Stimulated activated memory B cell treated with anti-CD40 and anti-IgM and Interleukin-4, amounts not matched to agents 10 μg/mL and 1 μg/mL and 100 μg/mL, for 72 hours (primary cell): ENCODE measurements around the gene GLIS2.

ENCODE experiments used
- ATAC-seq: fragments of 150-1000 bp; cut with Tn5 transposase; 2 replicates; pipeline ENCODE4 v1.10.0; 2021
- H3K27ac Mint-ChIP-seq: one replicate; pipeline ENCODE4 v1.8.0; 2022; ENCODE audit warnings: mild to moderate bottlenecking, mixed read lengths
- H3K27me3 Mint-ChIP-seq: one replicate; pipeline ENCODE4 v1.8.0; 2022; ENCODE audit warnings: mixed read lengths
- H3K36me3 Mint-ChIP-seq: one replicate; pipeline ENCODE4 v1.8.0; 2022; ENCODE audit warnings: mixed read lengths
- H3K4me1 Mint-ChIP-seq: one replicate; pipeline ENCODE4 v1.8.0; 2022; ENCODE audit warnings: mixed read lengths
- H3K4me3 Mint-ChIP-seq: one replicate; pipeline ENCODE4 v1.8.0; 2022; ENCODE audit warnings: mild to moderate bottlenecking, moderate library complexity, mixed read lengths
- H3K9me3 Mint-ChIP-seq: one replicate; pipeline ENCODE4 v1.8.0; 2022; ENCODE audit warnings: mixed read lengths

The GLIS2 gene

GRCh38 chr16:4290236-4290830, 25.5 kb upstream of the GLIS2 start:
- Mint-ChIP-seq H3K36me3 (no peaks in the 10 kb centered on the region), H3K9me3 (no peaks in the 10 kb centered on the region), H3K4me1 (peaks cover 24% of the 10 kb centered on the region), H3K4me3 (no peak overlapping the region), H3K27ac (no peak overlapping the region), H3K27me3 (peaks cover 67% of the 10 kb centered on the region)
- ATAC-seq: no peak

DNA sequence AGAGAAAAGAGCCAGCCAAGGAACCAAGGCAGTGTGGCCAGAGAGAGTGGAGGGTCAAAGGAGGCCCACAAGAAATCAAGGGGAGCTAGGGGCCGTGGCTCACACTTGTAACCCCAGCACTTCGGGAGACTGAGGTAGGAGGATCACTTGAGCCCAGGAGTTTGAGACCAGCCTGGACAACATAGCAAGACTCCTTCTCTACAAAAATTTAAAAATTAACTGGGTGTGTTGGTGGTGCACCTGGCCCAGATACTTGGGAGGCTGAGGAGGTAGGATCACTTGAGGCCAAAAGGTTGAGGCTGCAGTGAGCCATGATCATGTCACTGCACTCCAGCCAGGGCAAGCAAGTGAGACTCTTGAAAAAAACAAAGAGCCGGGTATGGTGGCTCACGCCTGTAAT, 24.2 kb upstream of the GLIS2 start:
- H3K36me3 Mint-ChIP-seq: no peaks in the 10 kb centered on the region
- H3K27me3 Mint-ChIP-seq: peaks cover 58% of the 10 kb centered on the region
- no peak overlapping the region for H3K4me3 Mint-ChIP-seq

GRCh38 chr16:4293181-4293716, 22.6 kb upstream of the GLIS2 start:
- Mint-ChIP-seq H3K4me3 (no peak overlapping the region), H3K9me3 (no peaks in the 10 kb centered on the region), H3K27ac (no peak overlapping the region), H3K36me3 (no peaks in the 10 kb centered on the region), H3K4me1 (peaks cover 22% of the 10 kb centered on the region), H3K27me3 (peaks cover 49% of the 10 kb centered on the region)
- no peak for ATAC-seq

More for the DNA sequence above, 24.2 kb upstream of the GLIS2 start:
- Mint-ChIP-seq H3K9me3 (no peaks in the 10 kb centered on the region), H3K4me1 (peaks cover 24% of the 10 kb centered on the region), H3K27ac (no peak overlapping the region)
- ATAC-seq: no peak

DNA sequence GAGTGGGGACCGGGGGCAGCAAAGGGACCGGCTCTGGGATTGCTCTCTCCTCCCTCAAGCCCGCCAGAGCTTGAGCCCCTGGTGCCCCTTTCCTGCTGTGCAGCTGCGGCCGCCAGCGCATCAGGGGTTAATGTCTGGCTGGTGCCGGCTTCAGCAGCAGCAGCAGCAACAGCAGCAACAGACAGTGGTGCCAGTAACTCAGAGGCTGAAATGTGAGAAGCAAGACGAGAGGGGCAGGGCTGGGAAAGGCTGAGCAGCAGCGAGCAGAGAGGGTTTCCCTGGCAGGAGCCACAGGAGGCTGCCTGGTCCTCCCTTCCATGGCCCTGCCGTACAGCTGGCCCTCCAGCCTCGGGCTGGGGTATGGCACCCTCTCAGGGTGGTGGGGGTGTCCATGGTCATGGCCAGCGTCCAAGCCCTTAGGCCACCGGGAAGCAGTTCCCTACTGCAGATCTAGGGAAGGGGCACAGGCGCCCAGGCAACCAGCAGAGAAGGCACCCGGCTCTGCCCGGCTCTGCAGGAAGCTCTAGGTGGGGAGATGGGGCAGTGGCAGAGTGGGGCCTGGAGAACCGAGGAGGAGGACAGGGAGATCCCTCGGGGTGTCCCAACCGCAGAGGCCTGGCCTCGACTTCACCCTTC, 21.9 kb upstream of the GLIS2 start:
- no peak overlapping the region for H3K27ac Mint-ChIP-seq
- H3K4me1 Mint-ChIP-seq: peaks cover 17% of the 10 kb centered on the region
- H3K9me3 Mint-ChIP-seq: no peaks in the 10 kb centered on the region
- H3K4me3 Mint-ChIP-seq: no peak overlapping the region
- H3K27me3 Mint-ChIP-seq: peaks cover 42% of the 10 kb centered on the region
- no peak for ATAC-seq
- H3K36me3 Mint-ChIP-seq: no peaks in the 10 kb centered on the region

DNA sequence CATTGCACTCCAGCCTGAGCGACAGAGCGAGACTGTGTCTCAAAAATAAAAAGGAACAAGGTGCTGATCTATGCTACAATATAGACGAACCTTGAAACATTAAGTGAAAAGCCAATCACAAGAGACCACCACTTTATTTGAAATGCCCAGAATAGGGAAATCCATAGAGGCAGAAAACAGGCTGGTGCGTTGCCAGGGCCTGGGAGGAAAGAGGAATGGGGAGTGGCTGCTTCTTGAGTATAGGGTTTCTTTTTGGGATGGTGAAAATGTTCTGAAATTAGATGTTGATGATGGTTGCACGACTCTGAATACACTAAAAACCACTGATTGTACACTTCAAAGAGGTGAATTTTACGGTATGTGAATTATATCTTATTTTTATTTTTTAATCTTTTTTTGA, 20.3 kb upstream of the GLIS2 start:
- peaks cover 36% of the 10 kb centered on the region for H3K27me3 Mint-ChIP-seq
- H3K36me3 Mint-ChIP-seq: no peaks in the 10 kb centered on the region
- H3K9me3 Mint-ChIP-seq: no peaks in the 10 kb centered on the region
- no peak overlapping the region for H3K27ac Mint-ChIP-seq
- H3K4me3 Mint-ChIP-seq: no peak overlapping the region
- H3K4me1 Mint-ChIP-seq: peaks cover 13% of the 10 kb centered on the region
- no peak for ATAC-seq

DNA sequence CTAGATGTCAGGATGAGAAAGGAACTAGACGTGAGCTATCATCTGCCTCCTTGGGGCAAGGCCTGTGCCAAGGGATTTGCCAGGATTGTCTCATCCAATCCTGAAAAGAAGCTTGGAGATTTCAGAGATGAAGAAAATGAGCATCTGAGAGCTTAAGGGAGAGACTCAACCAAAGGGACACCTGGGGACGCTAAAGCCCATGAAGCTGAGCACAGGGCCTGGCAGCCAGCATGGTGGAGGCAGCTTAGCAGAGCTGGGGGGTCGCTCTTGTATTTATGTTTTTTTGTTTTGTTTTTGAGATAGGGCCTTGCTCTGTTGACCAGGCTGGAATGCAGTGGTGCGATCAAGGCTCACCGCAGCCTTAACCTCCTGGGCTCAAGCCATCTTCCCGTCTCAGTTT, 18.4 kb upstream of the GLIS2 start:
- Mint-ChIP-seq H3K27ac (no peak overlapping the region), H3K4me3 (no peak overlapping the region), H3K9me3 (no peaks in the 10 kb centered on the region), H3K4me1 (peaks cover 11% of the 10 kb centered on the region), H3K36me3 (peaks cover 10% of the 10 kb centered on the region), H3K27me3 (peaks cover 17% of the 10 kb centered on the region)
- no peak for ATAC-seq

DNA sequence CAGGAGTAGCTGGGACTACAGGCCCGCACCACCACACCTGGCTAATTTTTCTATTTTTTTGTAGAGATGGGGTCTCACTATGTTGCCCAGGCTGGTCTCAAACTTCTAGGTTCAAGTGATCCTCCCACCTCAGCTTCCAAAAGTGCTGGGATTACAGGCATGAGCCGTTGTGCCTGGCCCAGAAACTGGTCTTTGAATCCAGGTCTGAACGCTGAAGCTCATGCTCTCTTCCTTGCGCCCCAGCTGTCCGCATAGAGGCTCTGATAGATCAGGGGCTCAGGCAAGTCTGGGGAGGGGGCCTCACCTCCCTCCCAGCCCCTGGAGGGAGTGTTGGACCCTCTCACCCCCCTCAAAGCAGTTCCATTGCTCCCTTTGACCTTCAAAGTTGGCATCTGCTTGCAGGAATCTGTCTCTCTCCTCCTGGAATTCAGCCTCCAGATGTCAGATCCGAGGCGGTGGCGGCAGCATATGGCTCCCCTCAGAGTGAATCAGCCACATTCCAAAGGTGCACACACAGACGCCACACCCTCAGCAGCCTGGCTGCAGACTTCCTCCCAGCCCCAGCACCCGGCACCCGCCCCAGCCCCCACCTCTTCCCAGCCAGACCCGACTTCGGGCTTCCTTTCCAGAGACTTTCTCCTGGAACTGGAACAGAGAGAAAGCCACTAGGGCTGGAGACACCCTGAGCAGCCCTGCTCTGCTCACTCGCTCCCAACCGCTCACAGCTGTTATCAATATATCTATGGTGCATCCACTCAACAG, 16.9 kb upstream of the GLIS2 start:
- Mint-ChIP-seq H3K27me3 (peaks cover 3% of the 10 kb centered on the region), H3K9me3 (no peaks in the 10 kb centered on the region), H3K27ac (no peak overlapping the region), H3K36me3 (peaks cover 12% of the 10 kb centered on the region), H3K4me1 (peaks cover 7% of the 10 kb centered on the region), H3K4me3 (no peak overlapping the region)
- no peak for ATAC-seq

- H3K4me1 Mint-ChIP-seq: peaks cover 16% of the 10 kb centered on the region
- no peak overlapping the region for H3K27ac Mint-ChIP-seq
- peaks cover 14% of the 10 kb centered on the region for H3K36me3 Mint-ChIP-seq
- H3K4me3 Mint-ChIP-seq: no peak overlapping the region
- H3K27me3 Mint-ChIP-seq: no peaks in the 10 kb centered on the region
- H3K9me3 Mint-ChIP-seq: no peaks in the 10 kb centered on the region
- no peak for ATAC-seq
Measured at GRCh38 chr16:4301177-4301576, 14.7 kb upstream of the GLIS2 start.

- no peak overlapping the region for H3K4me3 Mint-ChIP-seq
Measured at GRCh38 chr16:4301968-4302367, 13.9 kb upstream of the GLIS2 start.

GRCh38 chr16:4303973-4304372, 11.9 kb upstream of the GLIS2 start:
- Mint-ChIP-seq H3K36me3 (peaks cover 18% of the 10 kb centered on the region), H3K27ac (no peak overlapping the region), H3K4me3 (no peak overlapping the region), H3K4me1 (peaks cover 30% of the 10 kb centered on the region), H3K27me3 (no peaks in the 10 kb centered on the region), H3K9me3 (peaks cover 3% of the 10 kb centered on the region)
- ATAC-seq: no peak

More at GRCh38 chr16:4301968-4302367, 13.9 kb upstream of the GLIS2 start:
- no peaks in the 10 kb centered on the region for H3K9me3 Mint-ChIP-seq
- no peak for ATAC-seq
- no peaks in the 10 kb centered on the region for H3K27me3 Mint-ChIP-seq
- no peak overlapping the region for H3K27ac Mint-ChIP-seq
- peaks cover 24% of the 10 kb centered on the region for H3K4me1 Mint-ChIP-seq
- H3K36me3 Mint-ChIP-seq: peaks cover 14% of the 10 kb centered on the region

- Mint-ChIP-seq H3K27me3 (no peaks in the 10 kb centered on the region), H3K9me3 (peaks cover 3% of the 10 kb centered on the region), H3K4me1 (peaks cover 43% of the 10 kb centered on the region), H3K4me3 (peak overlapping the region; percentile 80), H3K36me3 (peaks cover 13% of the 10 kb centered on the region), H3K27ac (peak overlapping the region; percentile 92)
- ATAC-seq: no peak
Measured at GRCh38 chr16:4306470-4307214, 9.2 kb upstream of the GLIS2 start.

GRCh38 chr16:4307215-4308037, 8.4 kb upstream of the GLIS2 start:
- Mint-ChIP-seq H3K4me1 (peaks cover 43% of the 10 kb centered on the region), H3K4me3 (peak overlapping the region; percentile 84), H3K27ac (peak overlapping the region; percentile 92), H3K36me3 (peaks cover 8% of the 10 kb centered on the region), H3K9me3 (peaks cover 3% of the 10 kb centered on the region), H3K27me3 (no peaks in the 10 kb centered on the region)
- peak; percentile 97 for ATAC-seq

DNA sequence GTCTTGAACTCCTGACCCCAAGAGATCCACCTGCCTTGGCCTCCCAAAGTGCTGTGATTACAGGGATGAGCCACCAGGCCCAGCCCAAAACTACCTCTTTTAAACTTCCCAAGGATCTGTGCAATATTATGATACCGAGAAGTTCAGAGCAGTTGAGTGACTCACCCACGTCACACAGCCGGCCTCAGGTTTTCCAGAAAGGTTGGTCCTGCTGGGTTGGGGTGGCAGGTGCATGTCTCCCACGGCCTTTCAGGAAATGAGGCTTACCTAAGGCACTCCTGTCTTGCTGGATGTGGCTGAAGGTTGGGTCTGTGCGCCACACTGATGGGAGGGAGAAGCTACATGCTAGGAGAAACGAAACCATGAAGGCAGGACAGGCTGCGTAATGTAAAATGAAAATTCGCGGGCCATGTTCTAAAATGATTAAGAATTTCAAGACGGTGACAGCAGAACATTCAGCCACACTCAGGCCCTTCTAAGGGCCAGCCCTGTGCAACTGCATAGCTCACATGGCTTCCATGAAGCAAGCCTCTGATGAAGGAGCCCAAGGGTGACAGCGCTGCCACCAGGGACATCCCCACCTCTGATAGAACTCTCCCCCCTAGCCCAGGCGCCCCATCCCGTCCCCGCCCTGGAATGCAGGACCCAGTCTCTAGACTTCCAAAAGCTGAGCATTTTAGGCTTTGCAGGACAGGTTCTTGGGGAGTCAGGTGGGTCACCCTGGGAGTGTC, 6.6 kb upstream of the GLIS2 start:
- Mint-ChIP-seq H3K27me3 (peaks cover 8% of the 10 kb centered on the region), H3K9me3 (peaks cover 3% of the 10 kb centered on the region), H3K27ac (no peak overlapping the region), H3K4me1 (peaks cover 42% of the 10 kb centered on the region), H3K4me3 (no peak overlapping the region), H3K36me3 (peaks cover 4% of the 10 kb centered on the region)
- no peak for ATAC-seq

GRCh38 chr16:4309833-4310266, 6.0 kb upstream of the GLIS2 start:
- peaks cover 46% of the 10 kb centered on the region for H3K4me1 Mint-ChIP-seq

More at GRCh38 chr16:4309833-4310266, 6.0 kb upstream of the GLIS2 start:
- peaks cover 14% of the 10 kb centered on the region for H3K27me3 Mint-ChIP-seq
- ATAC-seq: peak; percentile 51
- peak overlapping the region; percentile 32 for H3K27ac Mint-ChIP-seq
- no peak overlapping the region for H3K4me3 Mint-ChIP-seq
- peaks cover 4% of the 10 kb centered on the region for H3K36me3 Mint-ChIP-seq
- H3K9me3 Mint-ChIP-seq: peaks cover 3% of the 10 kb centered on the region
